Measurements from ENCODE around the gene PCDH1.

DNA sequence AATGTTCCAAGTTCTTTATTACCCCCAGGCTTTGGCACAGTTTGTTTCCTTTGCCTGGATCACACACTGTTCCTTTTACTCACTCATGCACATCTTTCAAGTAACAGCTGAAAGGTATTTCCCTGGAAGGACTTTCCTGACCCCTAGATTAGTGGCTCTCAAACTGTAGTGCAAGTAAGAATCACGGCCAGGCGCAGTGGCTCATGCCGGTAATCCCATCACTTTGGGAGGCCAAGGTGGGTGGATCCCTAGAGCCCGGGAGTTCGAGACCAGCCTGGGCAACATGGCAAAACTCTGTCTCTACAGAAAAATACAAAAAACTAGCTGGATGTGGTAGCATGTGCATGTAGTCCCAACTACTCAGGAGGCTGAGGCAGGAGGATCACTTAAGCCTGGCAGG, 26.3 kb upstream of the PCDH1 start:
- no peak for TF ChIP-seq CTCF (IDR thresholded peaks at IDR 0.05; ENCODE audit: insufficient read depth, low read length, poor library complexity, severe bottlenecking)
- no peak for TF ChIP-seq EZH2phosphoT487 (conservative IDR thresholded peaks at IDR 0.05; ENCODE audit: low read length)
